Measurements from ENCODE around the gene TXNRD2. TPM values are rescaled to one million over a fixed set of nuclear protein-coding genes. Genes with fewer than 3 reads are reported as not detected.

Gene TXNRD2
- total RNA-seq, 4 donors from 2014 or later = 16.7 to 33.1 (median 20.3) TPM

- 94% methylated on average over 8 to 9 of the region's 9 CpGs for WGBS, 2 donors (ENCODE audit: low coverage in 1 of 2)
- Histone ChIP-seq H3K27ac (no peak overlapping the region), H3K4me1 (no peaks in the 10 kb centered on the region), H3K9me3 (no peaks in the 10 kb centered on the region), H3K36me3 (peaks cover 0 to 93% of the 10 kb centered on the region in 2 donors), H3K27me3 (no peaks in the 10 kb centered on the region), H3K4me3 (no peak overlapping the region)
- TF ChIP-seq POLR2A (IDR thresholded peaks at IDR 0.05) (no peak), CTCF (IDR thresholded peaks at IDR 0.05) (no peak), EP300 (IDR thresholded peaks at IDR 0.05) (no peak), POLR2AphosphoS5 (IDR thresholded peaks at IDR 0.05) (no peak)
- ATAC-seq = no peak
These were observed 27.2 kb downstream of the TXNRD2 start for GRCh38 chr22:19914201-19914943.

GRCh38 chr22:19913337-19913936, 28.2 kb downstream of the TXNRD2 start:
- Histone ChIP-seq H3K27me3 (no peaks in the 10 kb centered on the region), H3K4me3 (no peak overlapping the region), H3K27ac (no peak overlapping the region), H3K36me3 (peaks cover 0 to 89% of the 10 kb centered on the region in 2 donors), H3K9me3 (no peaks in the 10 kb centered on the region), H3K4me1 (no peaks in the 10 kb centered on the region)
- WGBS, 2 donors (ENCODE audit: low coverage in 1 of 2) = 75% methylated on average over 2 of the region's 6 CpGs; no CpG with 5 or more reads in 1 of the 2 donors
- TF ChIP-seq POLR2A (IDR thresholded peaks at IDR 0.05) (no peak), CTCF (IDR thresholded peaks at IDR 0.05) (no peak), EP300 (IDR thresholded peaks at IDR 0.05) (no peak), POLR2AphosphoS5 (IDR thresholded peaks at IDR 0.05) (no peak)
- no peak for ATAC-seq

GRCh38 chr22:19912271-19912999, 29.2 kb downstream of the TXNRD2 start:
- WGBS, 2 donors (ENCODE audit: low coverage in 1 of 2) = 70% methylated on average over 6 of the region's 20 CpGs; no CpG with 5 or more reads in 1 of the 2 donors
- H3K9me3 ChIP-seq = no peaks in the 10 kb centered on the region
- H3K27ac ChIP-seq = no peak overlapping the region
- no peak for ATAC-seq
- no peaks in the 10 kb centered on the region for H3K27me3 ChIP-seq
- no peak overlapping the region for H3K4me3 ChIP-seq
- TF ChIP-seq EP300 (IDR thresholded peaks at IDR 0.05) = no peak
- peaks cover 0 to 89% of the 10 kb centered on the region in 2 donors for H3K36me3 ChIP-seq
- no peaks in the 10 kb centered on the region for H3K4me1 ChIP-seq

GRCh38 chr22:19911540-19912270, 29.9 kb downstream of the TXNRD2 start:
- peaks cover 0 to 89% of the 10 kb centered on the region in 2 donors for H3K36me3 ChIP-seq
- no peak overlapping the region for H3K27ac ChIP-seq
- WGBS, 2 donors (ENCODE audit: low coverage in 1 of 2) = 70 to 73% methylated on average over 2 to 9 of the region's 12 CpGs
- no peaks in the 10 kb centered on the region for H3K9me3 ChIP-seq
- TF ChIP-seq EP300 (IDR thresholded peaks at IDR 0.05) (no peak), CTCF (IDR thresholded peaks at IDR 0.05) (no peak), POLR2AphosphoS5 (IDR thresholded peaks at IDR 0.05) (no peak), POLR2A (IDR thresholded peaks at IDR 0.05) (no peak)
- no peak for ATAC-seq
- no peaks in the 10 kb centered on the region for H3K4me1 ChIP-seq
- no peak overlapping the region for H3K4me3 ChIP-seq
- H3K27me3 ChIP-seq = no peaks in the 10 kb centered on the region

GRCh38 chr22:19910180-19910744, 31.4 kb downstream of the TXNRD2 start:
- TF ChIP-seq POLR2AphosphoS5 (IDR thresholded peaks at IDR 0.05) (no peak), POLR2A (IDR thresholded peaks at IDR 0.05) (no peak), EP300 (IDR thresholded peaks at IDR 0.05) (no peak)
- ATAC-seq = no peak

More at GRCh38 chr22:19910180-19910744, 31.4 kb downstream of the TXNRD2 start:
- Histone ChIP-seq H3K4me1 (no peaks in the 10 kb centered on the region), H3K4me3 (no peak overlapping the region), H3K36me3 (peaks cover 0 to 88% of the 10 kb centered on the region in 2 donors), H3K9me3 (no peaks in the 10 kb centered on the region), H3K27ac (no peak overlapping the region), H3K27me3 (no peaks in the 10 kb centered on the region)
- WGBS, 2 donors (ENCODE audit: low coverage in 1 of 2) = 7% methylated on average over 3 of the region's 4 CpGs; no CpG with 5 or more reads in 1 of the 2 donors
